Measurements from ENCODE around the gene POU2AF1. TPM values are rescaled to one million over a fixed set of nuclear protein-coding genes. Genes with fewer than 3 reads are reported as not detected.

Gene POU2AF1
- total and polyA plus RNA-seq, 4 donors: 0.21 to 2.0 (median 0.83) TPM

GRCh38 chr11:111372538-111372937 lies 6.5 kb downstream of the POU2AF1 start:
- TF ChIP-seq GABPA (IDR thresholded peaks at IDR 0.05 in 1 of 2, conservative IDR thresholded peaks at IDR 0.05 in 1 of 2) (no peak), SP1 (IDR thresholded peaks at IDR 0.05) (no peak), FOXA2 (IDR thresholded peaks at IDR 0.05) (no peak)
- Histone ChIP-seq H3K36me3 (ENCODE audit: control insufficient read depth in 4 of 4, insufficient read depth in 3 of 4, low read depth in 1 of 4, low read length in 3 of 4) (no peaks in the 10 kb centered on the region), H3K27me3 (ENCODE audit: control insufficient read depth in 4 of 4, insufficient read depth in 4 of 4, low read length in 3 of 4) (no peaks in the 10 kb centered on the region), H3K4me3 (ENCODE audit: low read depth in 1 of 3, low read length in 3 of 3) (no peak overlapping the region), H3K9ac (ENCODE audit: low read depth in 1 of 2, low read length in 2 of 2) (no peak overlapping the region), H3K27ac (ENCODE audit: low read depth in 1 of 2, low read length in 2 of 2) (no peak overlapping the region), H3K9me3 (ENCODE audit: control insufficient read depth in 4 of 4, low read length in 3 of 4) (no peaks in the 10 kb centered on the region), H3K4me1 (ENCODE audit: control insufficient read depth in 4 of 4, insufficient read depth in 4 of 4, low read length in 3 of 4) (peaks cover 0 to 8% (median 0%) of the 10 kb centered on the region in 4 donors)
- no peak for DNase-seq (ENCODE audit: low spot score)
- WGBS: 86% methylated on average over 2 of the region's 2 CpGs

- no peaks in the 10 kb centered on the region for H3K9me3 ChIP-seq (ENCODE audit: control insufficient read depth in 4 of 4, low read length in 3 of 4)
- 76% methylated on average over 7 of the region's 7 CpGs for WGBS
- no peak overlapping the region for H3K27ac ChIP-seq (ENCODE audit: low read depth in 1 of 2, low read length in 2 of 2)
- DNase-seq (ENCODE audit: low spot score): no peak
- H3K4me3 ChIP-seq (ENCODE audit: low read depth in 1 of 3, low read length in 3 of 3): no peak overlapping the region
- no peaks in the 10 kb centered on the region for H3K4me1 ChIP-seq (ENCODE audit: control insufficient read depth in 4 of 4, insufficient read depth in 4 of 4, low read length in 3 of 4)
- H3K9ac ChIP-seq (ENCODE audit: low read depth in 1 of 2, low read length in 2 of 2): no peak overlapping the region
- no peaks in the 10 kb centered on the region for H3K27me3 ChIP-seq (ENCODE audit: control insufficient read depth in 4 of 4, insufficient read depth in 4 of 4, low read length in 3 of 4)
- TF ChIP-seq TAF1 (conservative IDR thresholded peaks at IDR 0.05) (no peak), MAX (IDR thresholded peaks at IDR 0.05) (no peak), JUND (IDR thresholded peaks at IDR 0.05) (no peak), EGR1 (IDR thresholded peaks at IDR 0.05; ENCODE audit: low read depth in 2 of 2) (no peak), NR2F2 (IDR thresholded peaks at IDR 0.05) (no peak), CTCF (IDR thresholded peaks at IDR 0.05; ENCODE audit: low read depth, low read length, missing input control) (no peak), SP1 (IDR thresholded peaks at IDR 0.05) (no peak), RXRA (IDR thresholded peaks at IDR 0.05) (no peak), ATF3 (IDR thresholded peaks at IDR 0.05) (no peak), REST (IDR thresholded peaks at IDR 0.05) (no peak), FOXA2 (IDR thresholded peaks at IDR 0.05) (no peak), GABPA (IDR thresholded peaks at IDR 0.05 in 1 of 2, conservative IDR thresholded peaks at IDR 0.05 in 1 of 2) (no peak), YY1 (IDR thresholded peaks at IDR 0.05) (no peak), RAD21 (IDR thresholded peaks at IDR 0.05) (no peak)
- no peaks in the 10 kb centered on the region for H3K36me3 ChIP-seq (ENCODE audit: control insufficient read depth in 4 of 4, insufficient read depth in 3 of 4, low read depth in 1 of 4, low read length in 3 of 4)
Measured at GRCh38 chr11:111370902-111371578, 8.0 kb downstream of the POU2AF1 start.

Data from liver (tissue), 9 donors.